Mesenchymal stem cell (in vitro differentiated cells and primary cell): ENCODE measurements around the gene SRGAP1.
"Not testable (repeated sequence)": the region's sequence is repeated elsewhere in the genome, so short reads cannot be mapped to it uniquely, and the experiment has no call there.

Experiments
- DNase-seq: peaks from one replicate; pipeline ENCODE4 v3.0.0-alpha.2; 2013
- H2AFZ ChIP-seq: one replicate; pipeline ENCODE4 v1.6.1; 2013; ENCODE audit warnings: low read depth, mild to moderate bottlenecking, control low read depth, inconsistent platforms, low read length, moderate library complexity
- H2AK5ac ChIP-seq: 2 replicates; pipeline ENCODE4 v1.6.1; 2013; ENCODE audit warnings: low read length, moderate library complexity, mild to moderate bottlenecking, inconsistent platforms; ENCODE audit not compliant: severe bottlenecking
- H2BK120ac ChIP-seq: one replicate; pipeline ENCODE4 v1.6.1; 2013; ENCODE audit warnings: low read depth, mild to moderate bottlenecking, inconsistent platforms, low read length, moderate library complexity
- H2BK12ac ChIP-seq, 2 experiments: one replicate each; pipeline ENCODE4 v1.6.1; 2013; ENCODE audit warnings: inconsistent platforms in 2 of 2, low read length in 2 of 2, mild to moderate bottlenecking in 2 of 2, moderate library complexity in 2 of 2, control low read depth in 1 of 2
- H2BK15ac ChIP-seq: one replicate; pipeline ENCODE4 v1.6.1; 2013; ENCODE audit warnings: mild to moderate bottlenecking, low read depth, inconsistent platforms; ENCODE audit not compliant: poor library complexity, severe bottlenecking
- H2BK5ac ChIP-seq: 2 replicates; pipeline ENCODE4 v1.6.1; 2013; ENCODE audit warnings: low read depth, mild to moderate bottlenecking, low read length, control low read depth, inconsistent platforms; ENCODE audit not compliant: poor library complexity, severe bottlenecking
- H3K14ac ChIP-seq, 2 experiments: one replicate each; pipeline ENCODE4 v1.6.1; 2013; ENCODE audit warnings: inconsistent platforms in 2 of 2, low read length in 2 of 2, control low read depth in 1 of 2, mild to moderate bottlenecking in 1 of 2, moderate library complexity in 1 of 2
- H3K18ac ChIP-seq, 2 experiments: one replicate each; pipeline ENCODE4 v1.6.1; 2013; ENCODE audit warnings: inconsistent platforms in 2 of 2, low read length in 2 of 2, control low read depth in 1 of 2, low read depth in 1 of 2, mild to moderate bottlenecking in 1 of 2
- H3K23ac ChIP-seq, 2 experiments: one replicate each; pipeline ENCODE4 v1.6.1; 2013; ENCODE audit warnings: inconsistent platforms in 2 of 2, low read length in 2 of 2, mild to moderate bottlenecking in 2 of 2, moderate library complexity in 2 of 2, control low read depth in 1 of 2
- H3K27ac ChIP-seq: 2 replicates; pipeline ENCODE4 v1.5.1; 2013; ENCODE audit warnings: mild to moderate bottlenecking, moderate library complexity, low read length, control low read depth, inconsistent platforms; ENCODE audit not compliant: poor library complexity, severe bottlenecking
- H3K27me3 ChIP-seq, 2 experiments: 2 replicates each; pipeline versions ENCODE4 v1.6.1 to v1.7.0; 2013; ENCODE audit warnings: low read length in 2 of 2, mild to moderate bottlenecking in 2 of 2, moderate library complexity in 2 of 2, control low read depth in 1 of 2, inconsistent platforms in 1 of 2; ENCODE audit not compliant: control insufficient read depth in 1 of 2, insufficient read depth in 1 of 2
- H3K36me3 ChIP-seq, 2 experiments: 2 replicates each; pipeline versions ENCODE4 v1.6.1 to v1.7.0; 2013; ENCODE audit warnings: low read length in 2 of 2, control low read depth in 1 of 2, inconsistent platforms in 1 of 2, low read depth in 1 of 2, mild to moderate bottlenecking in 1 of 2; ENCODE audit not compliant: insufficient read depth in 2 of 2, control insufficient read depth in 1 of 2
- H3K4ac ChIP-seq, 2 experiments: one replicate each; pipeline ENCODE4 v1.6.1; 2013; ENCODE audit warnings: inconsistent platforms in 2 of 2, low read length in 2 of 2, mild to moderate bottlenecking in 2 of 2, moderate library complexity in 2 of 2, control low read depth in 1 of 2, low read depth in 1 of 2
- H3K4me1 ChIP-seq: 2 replicates; pipeline ENCODE4 v1.6.1; 2013; ENCODE audit warnings: low read depth, low read length, control low read depth; ENCODE audit not compliant: control insufficient read depth, insufficient read depth
- H3K4me2 ChIP-seq: 2 replicates; pipeline ENCODE4 v1.6.1; 2013; ENCODE audit warnings: low read length, mild to moderate bottlenecking, inconsistent platforms; ENCODE audit not compliant: poor library complexity, severe bottlenecking
- H3K4me3 ChIP-seq, 2 experiments: 2 replicates each; pipeline versions ENCODE4 v1.5.1 to v1.7.0; 2013; ENCODE audit warnings: low read length in 2 of 2, mild to moderate bottlenecking in 2 of 2, control low read depth in 1 of 2, low read depth in 1 of 2; ENCODE audit not compliant: insufficient read depth in 1 of 2
- H3K79me1 ChIP-seq: replicated peaks from 2 replicates; pipeline ENCODE4 v1.6.1; 2013; ENCODE audit warnings: mild to moderate bottlenecking, control low read depth, low read length, inconsistent platforms; ENCODE audit not compliant: poor library complexity, severe bottlenecking
- H3K9ac ChIP-seq: 2 replicates; pipeline ENCODE4 v1.7.0; 2013; ENCODE audit warnings: mild to moderate bottlenecking, low read length, moderate library complexity
- H3K9me3 ChIP-seq: 2 replicates; pipeline ENCODE4 v1.7.0; 2013; ENCODE audit warnings: mild to moderate bottlenecking, low read length; ENCODE audit not compliant: control insufficient read depth
- H4K8ac ChIP-seq: one replicate; pipeline ENCODE4 v1.6.1; 2013; ENCODE audit warnings: inconsistent platforms, mild to moderate bottlenecking, low read length, moderate library complexity
- H4K91ac ChIP-seq: one replicate; pipeline ENCODE4 v1.6.1; 2013; ENCODE audit warnings: mild to moderate bottlenecking, low read length, inconsistent platforms
- WGBS: methylation state at CpG from one replicate; pipeline ENCODE4 v1.1.7; 2013; ENCODE audit warnings: mixed read lengths; 5-methylcytosine and 5-hydroxymethylcytosine counted together

The SRGAP1 gene

GRCh38 chr12:64128366-64128765 lies 283.9 kb downstream of the SRGAP1 start:
- H3K14ac ChIP-seq, result no peak overlapping the region
- no peak overlapping the region for H3K4ac ChIP-seq
- no peaks in the 10 kb centered on the region for H3K4me1 ChIP-seq
- no peak overlapping the region for H3K23ac ChIP-seq
- H3K79me1 ChIP-seq, result peaks cover 8% of the 10 kb centered on the region
- no peak overlapping the region for H3K9ac ChIP-seq
- no peak overlapping the region for H3K4me2 ChIP-seq
- no peak for DNase-seq
- no peak overlapping the region for H2AFZ ChIP-seq
- H3K36me3 ChIP-seq, result peaks cover 44 to 87% of the 10 kb centered on the region in 2 experiments
- WGBS, result 83% methylated on average over 1 of the region's 1 CpG
- H2BK15ac ChIP-seq, result no peak overlapping the region
- H3K27me3 ChIP-seq, result no peaks in the 10 kb centered on the region
- H3K4me3 ChIP-seq, result no peak overlapping the region
- H3K18ac ChIP-seq, result no peak overlapping the region
- no peak overlapping the region for H2AK5ac ChIP-seq
- H2BK5ac ChIP-seq, result no peak overlapping the region
- H3K9me3 ChIP-seq, result peaks cover 18% of the 10 kb centered on the region
- H2BK120ac ChIP-seq, result no peak overlapping the region
- no peak overlapping the region for H4K8ac ChIP-seq
- H2BK12ac ChIP-seq, result no peak overlapping the region
- H3K27ac ChIP-seq, result no peak overlapping the region
- no peak overlapping the region for H4K91ac ChIP-seq

- H3K23ac ChIP-seq, H2AK5ac ChIP-seq, H2BK5ac ChIP-seq, H2BK15ac ChIP-seq, H3K4me1 ChIP-seq, H4K91ac ChIP-seq, DNase-seq, H3K4ac ChIP-seq, H2AFZ ChIP-seq, H3K79me1 ChIP-seq, H4K8ac ChIP-seq, H2BK12ac ChIP-seq, H3K18ac ChIP-seq, H3K4me3 ChIP-seq, H3K27me3 ChIP-seq, H3K14ac ChIP-seq, H2BK120ac ChIP-seq, H3K4me2 ChIP-seq, H3K9ac ChIP-seq, H3K27ac ChIP-seq: not testable (repeated sequence)
- peaks cover 57 to 86% of the 10 kb centered on the region in 2 experiments for H3K36me3 ChIP-seq
- 98% methylated on average over 2 of the region's 2 CpGs for WGBS
- peaks cover 24% of the 10 kb centered on the region for H3K9me3 ChIP-seq
These were observed 286.0 kb downstream of the SRGAP1 start for GRCh38 chr12:64130476-64130875.

- H3K27ac ChIP-seq, H2AK5ac ChIP-seq, H3K79me1 ChIP-seq, H3K9ac ChIP-seq, H3K27me3 ChIP-seq, DNase-seq, H3K4ac ChIP-seq, H3K23ac ChIP-seq, H3K4me2 ChIP-seq, H4K91ac ChIP-seq, H3K4me1 ChIP-seq, H3K18ac ChIP-seq, H2AFZ ChIP-seq, H3K4me3 ChIP-seq, H2BK12ac ChIP-seq, H3K14ac ChIP-seq, H2BK15ac ChIP-seq, H2BK5ac ChIP-seq, H2BK120ac ChIP-seq, H4K8ac ChIP-seq: not testable (repeated sequence)
- peaks cover 59 to 87% of the 10 kb centered on the region in 2 experiments for H3K36me3 ChIP-seq
- WGBS, result 97% methylated on average over 6 of the region's 6 CpGs
- peaks cover 24% of the 10 kb centered on the region for H3K9me3 ChIP-seq
These were observed 287.0 kb downstream of the SRGAP1 start for GRCh38 chr12:64131456-64131855.

- WGBS, result 100% methylated on average over 2 of the region's 2 CpGs
These were observed 288.2 kb downstream of the SRGAP1 start for GRCh38 chr12:64132672-64133071.

More at GRCh38 chr12:64132672-64133071, 288.2 kb downstream of the SRGAP1 start:
- peaks cover 24% of the 10 kb centered on the region for H3K9me3 ChIP-seq
- H2AFZ ChIP-seq, H3K27ac ChIP-seq, H3K4me3 ChIP-seq, H3K27me3 ChIP-seq, H2BK5ac ChIP-seq, H3K18ac ChIP-seq, H2BK120ac ChIP-seq, H2AK5ac ChIP-seq, H3K23ac ChIP-seq, H3K4ac ChIP-seq, H4K91ac ChIP-seq, H4K8ac ChIP-seq, H3K4me1 ChIP-seq, H3K9ac ChIP-seq, DNase-seq, H3K4me2 ChIP-seq, H3K14ac ChIP-seq, H2BK15ac ChIP-seq, H2BK12ac ChIP-seq: not testable (repeated sequence)
- H3K36me3 ChIP-seq, result peaks cover 53 to 83% of the 10 kb centered on the region in 2 experiments
- H3K79me1 ChIP-seq, result peaks cover 11% of the 10 kb centered on the region
